HG02970 (cell line): ENCODE measurements around the gene HLA-DPA1.
A peak's percentile ranks its signal among the peaks of the same experiment; 100 is the strongest.
"Not testable (repeated sequence)": the region's sequence is repeated elsewhere in the genome, so short reads cannot be mapped to it uniquely, and the experiment has no call there.

ENCODE experiments used
- ATAC-seq: cut with Tn5 transposase; IDR thresholded peaks from one replicate; pipeline ENCODE4 v1.9.1; 2021; ENCODE audit warnings: mild to moderate bottlenecking, moderate library complexity, moderate number of reproducible peaks; ENCODE audit not compliant: unreplicated experiment, low FRiP score

HLA-DPA1 gene

GRCh38 chr6:33073431-33073871 is at the start of gene HLA-DPA1:
Gene HLA-DPA1 (minus strand): TSS chr6:33073649.
- ATAC-seq: peak; percentile 59

- no peak for ATAC-seq
Observed at GRCh38 chr6:33123181-33123580, 49.7 kb upstream of the HLA-DPA1 start.

- ATAC-seq: no peak
Observed at GRCh38 chr6:33120001-33120400, 46.6 kb upstream of the HLA-DPA1 start.

- no peak for ATAC-seq
Observed at GRCh38 chr6:33118525-33119123, 45.2 kb upstream of the HLA-DPA1 start.

GRCh38 chr6:33117811-33118277 is 44.4 kb upstream of the HLA-DPA1 start:
- no peak for ATAC-seq

- no peak for ATAC-seq
Observed at GRCh38 chr6:33116841-33117711, 43.6 kb upstream of the HLA-DPA1 start.

GRCh38 chr6:33116417-33116816 is 43.0 kb upstream of the HLA-DPA1 start:
- no peak for ATAC-seq

GRCh38 chr6:33114406-33114805 is 41.0 kb upstream of the HLA-DPA1 start:
- no peak for ATAC-seq

- ATAC-seq: no peak
Observed at GRCh38 chr6:33113755-33114154, 40.3 kb upstream of the HLA-DPA1 start.

- peak; percentile 55 for ATAC-seq
Observed at GRCh38 chr6:33112148-33112547, 38.7 kb upstream of the HLA-DPA1 start.

GRCh38 chr6:33108307-33108706 is 34.9 kb upstream of the HLA-DPA1 start:
- ATAC-seq: no peak

GRCh38 chr6:33107641-33108040 is 34.2 kb upstream of the HLA-DPA1 start:
- ATAC-seq: no peak

- ATAC-seq: no peak
Observed at GRCh38 chr6:33105916-33106871, 32.7 kb upstream of the HLA-DPA1 start.

- no peak for ATAC-seq
Observed at GRCh38 chr6:33105386-33105785, 31.9 kb upstream of the HLA-DPA1 start.

- ATAC-seq: no peak
Observed at GRCh38 chr6:33104887-33105286, 31.4 kb upstream of the HLA-DPA1 start.

- no peak for ATAC-seq
Observed at GRCh38 chr6:33103776-33104175, 30.3 kb upstream of the HLA-DPA1 start.

- not testable (repeated sequence) for ATAC-seq
Observed at GRCh38 chr6:33101121-33101737, 27.8 kb upstream of the HLA-DPA1 start.

GRCh38 chr6:33095681-33096080 is 22.2 kb upstream of the HLA-DPA1 start:
- no peak for ATAC-seq

GRCh38 chr6:33093855-33094254 is 20.4 kb upstream of the HLA-DPA1 start:
- no peak for ATAC-seq

GRCh38 chr6:33092385-33092784 is 18.9 kb upstream of the HLA-DPA1 start:
- no peak for ATAC-seq
